H9 (cell line): ENCODE results near the gene LRP1. TPM values are rescaled to one million over a fixed set of nuclear protein-coding genes. Genes with fewer than 3 reads are reported as not detected.

Experiments used
- DNase-seq: peaks from one replicate; pipeline ENCODE4 v3.0.0-alpha.2; 2017
- H2AFZ ChIP-seq: one replicate; pipeline ENCODE4 v1.6.1; 2013; ENCODE audit warnings: mild to moderate bottlenecking, low read length, control low read depth, moderate library complexity
- H2AK5ac ChIP-seq: 2 replicates; pipeline ENCODE4 v1.6.1; 2013; ENCODE audit warnings: low read length, control low read depth, mixed read lengths; ENCODE audit not compliant: insufficient read length
- H2BK120ac ChIP-seq: one replicate; pipeline ENCODE4 v1.6.1; 2013; ENCODE audit warnings: low read depth, mild to moderate bottlenecking, low read length, control low read depth, inconsistent platforms; ENCODE audit not compliant: poor library complexity, severe bottlenecking
- H2BK12ac ChIP-seq: 2 replicates; pipeline ENCODE4 v1.6.1; 2013; ENCODE audit warnings: low read length, control low read depth, mixed read lengths, low read depth; ENCODE audit not compliant: insufficient read length
- H2BK15ac ChIP-seq: 2 replicates; pipeline ENCODE4 v1.6.1; 2013; ENCODE audit warnings: low read depth, low read length, control low read depth
- H2BK20ac ChIP-seq: one replicate; pipeline ENCODE4 v1.6.1; 2013; ENCODE audit warnings: low read depth, mild to moderate bottlenecking, low read length, control low read depth, inconsistent platforms; ENCODE audit not compliant: poor library complexity, severe bottlenecking
- H2BK5ac ChIP-seq: 2 replicates; pipeline ENCODE4 v1.6.1; 2013; ENCODE audit warnings: low read length, control low read depth, mixed read lengths; ENCODE audit not compliant: insufficient read length
- H3K14ac ChIP-seq: 2 replicates; pipeline ENCODE4 v1.6.1; 2013; ENCODE audit warnings: low read length, control low read depth; ENCODE audit not compliant: insufficient read depth
- H3K18ac ChIP-seq: 2 replicates; pipeline ENCODE4 v1.6.1; 2013; ENCODE audit warnings: low read depth, mild to moderate bottlenecking, mixed read lengths, low read length, control low read depth; ENCODE audit not compliant: insufficient read length
- H3K23ac ChIP-seq: 2 replicates; pipeline ENCODE4 v1.6.1; 2013; ENCODE audit warnings: low read length, control low read depth, mixed read lengths, low read depth; ENCODE audit not compliant: insufficient read length
- H3K23me2 ChIP-seq: 2 replicates; pipeline ENCODE4 v1.6.1; 2013; ENCODE audit warnings: low read depth, mild to moderate bottlenecking, mixed read lengths, low read length, control low read depth; ENCODE audit not compliant: insufficient read length, poor library complexity, severe bottlenecking
- H3K27ac ChIP-seq: 2 replicates; pipeline ENCODE4 v1.5.1; 2013; ENCODE audit warnings: low read length, control low read depth, mixed read lengths, low read depth; ENCODE audit not compliant: insufficient read length
- H3K27me3 ChIP-seq: 2 replicates; pipeline ENCODE4 v1.6.1; 2013; ENCODE audit warnings: low read length, control low read depth, inconsistent platforms; ENCODE audit not compliant: insufficient read depth
- H3K4ac ChIP-seq: 2 replicates; pipeline ENCODE4 v1.6.1; 2013; ENCODE audit warnings: low read depth, mild to moderate bottlenecking, control low read depth, inconsistent platforms, low read length, moderate library complexity
- H3K4me1 ChIP-seq: 2 replicates; pipeline ENCODE4 v1.6.1; 2013; ENCODE audit warnings: low read length, control low read depth, inconsistent platforms; ENCODE audit not compliant: insufficient read depth
- H3K4me2 ChIP-seq: 2 replicates; pipeline ENCODE4 v1.6.1; 2013; ENCODE audit warnings: low read length, control low read depth, mixed read lengths; ENCODE audit not compliant: insufficient read length, insufficient read depth
- H3K56ac ChIP-seq: 2 replicates; pipeline ENCODE4 v1.6.1; 2013; ENCODE audit warnings: low read depth, mild to moderate bottlenecking, mixed read lengths, low read length, control low read depth; ENCODE audit not compliant: insufficient read length
- H3K79me1 ChIP-seq: 2 replicates; pipeline ENCODE4 v1.6.1; 2013; ENCODE audit warnings: low read depth, mild to moderate bottlenecking, moderate library complexity, low read length, control low read depth, inconsistent platforms; ENCODE audit not compliant: insufficient read depth, poor library complexity, severe bottlenecking
- H3K79me2 ChIP-seq: 2 replicates; pipeline ENCODE4 v1.6.1; 2013; ENCODE audit warnings: low read length, control low read depth, inconsistent platforms; ENCODE audit not compliant: insufficient read depth
- H3K9ac ChIP-seq: 2 replicates; pipeline ENCODE4 v1.6.1; 2013; ENCODE audit warnings: low read length, control low read depth, mixed read lengths; ENCODE audit not compliant: insufficient read length; ENCODE audit errors: extremely low read depth
- H3K9me3 ChIP-seq: one replicate; pipeline ENCODE4 v1.6.1; 2013; ENCODE audit warnings: low read depth, low read length, inconsistent platforms; ENCODE audit not compliant: control insufficient read depth
- H3T11ph ChIP-seq: one replicate; pipeline ENCODE4 v1.6.1; 2013; ENCODE audit warnings: mild to moderate bottlenecking, low read length, control low read depth, inconsistent platforms
- H4K20me1 ChIP-seq: one replicate; pipeline ENCODE4 v1.6.1; 2013; ENCODE audit not compliant: control insufficient read depth, insufficient read length, insufficient read depth
- H4K5ac ChIP-seq: 2 replicates; pipeline ENCODE4 v1.6.1; 2013; ENCODE audit warnings: low read depth, mild to moderate bottlenecking, mixed read lengths, low read length, control low read depth; ENCODE audit not compliant: insufficient read length
- H4K8ac ChIP-seq: replicated peaks from 2 replicates; pipeline ENCODE4 v1.6.1; 2013; ENCODE audit warnings: low read length, control low read depth, mixed read lengths, low read depth; ENCODE audit not compliant: insufficient read length
- H4K91ac ChIP-seq: 2 replicates; pipeline ENCODE4 v1.6.1; 2013; ENCODE audit warnings: low read depth, mild to moderate bottlenecking, moderate library complexity, mixed read lengths, low read length, control low read depth; ENCODE audit not compliant: insufficient read length
- H3K27ac Mint-ChIP-seq, 3 experiments: 2 replicates in 2 of 3; 3 replicates in 1 of 3; pipeline ENCODE4 v1.8.0; 2020 to 2021; ENCODE audit warnings: mixed read lengths in 3 of 3, mild to moderate bottlenecking in 1 of 3, moderate library complexity in 1 of 3
- H3K27me3 Mint-ChIP-seq: 2 replicates; pipeline ENCODE4 v1.8.0; 2021; ENCODE audit warnings: low read depth, mild to moderate bottlenecking, moderate library complexity, mixed read lengths
- H3K36me3 Mint-ChIP-seq, 3 experiments: 2 replicates in 2 of 3; 3 replicates in 1 of 3; pipeline ENCODE4 v1.8.0; 2020 to 2021; ENCODE audit warnings: low read depth in 3 of 3, mixed read lengths in 3 of 3; ENCODE audit not compliant: insufficient read depth in 1 of 3
- H3K4me1 Mint-ChIP-seq, 2 experiments: 2 replicates each; pipeline ENCODE4 v1.8.0; 2020; ENCODE audit warnings: mixed read lengths in 2 of 2
- H3K4me3 Mint-ChIP-seq, 2 experiments: 2 replicates in 1 of 2; 3 replicates in 1 of 2; pipeline ENCODE4 v1.8.0; 2020 to 2021; ENCODE audit warnings: mild to moderate bottlenecking in 2 of 2, mixed read lengths in 2 of 2, moderate library complexity in 1 of 2
- H3K9me3 Mint-ChIP-seq, 2 experiments: 2 replicates in 1 of 2; 3 replicates in 1 of 2; pipeline ENCODE4 v1.8.0; 2020; ENCODE audit warnings: mild to moderate bottlenecking in 2 of 2, mixed read lengths in 2 of 2, moderate library complexity in 1 of 2
- CTCF ChIP-seq: fragments of 200-600 bp; sonication (generic); conservative IDR thresholded peaks from 3 replicates; pipeline ENCODE4 v1.8.0; 2021; ENCODE audit warnings: antibody characterized with exemption, mild to moderate bottlenecking
- WGBS: extraction: QIAGEN DNeasy Blood & Tissue Kit; methylation state at CpG from one replicate; pipeline ENCODE4 v1.1.7; 2013; ENCODE audit warnings: missing lambda C conversion rate, low lambda C conversion rate, mixed read lengths; ENCODE audit not compliant: insufficient read length; ENCODE audit errors: extremely low coverage; 5-methylcytosine and 5-hydroxymethylcytosine counted together
- total RNA-seq: library from RNA; stranded (reverse); gene quantifications from 2 replicates; pipeline ENCODE4 v1.2.1, GENCODE V29; 2021

LRP1 gene
- total RNA-seq, 1 experiment from 2014 or later = 115 TPM

GRCh38 chr12:57234571-57235016, 106.3 kb downstream of the LRP1 start:
- Histone ChIP-seq H3K9ac (no peak overlapping the region), H3K56ac (no peak overlapping the region), H4K8ac (no peak overlapping the region), H3K18ac (no peak overlapping the region), H3K79me1 (peaks cover 5% of the 10 kb centered on the region), H4K20me1 (peaks cover 4% of the 10 kb centered on the region), H3K4me2 (no peak overlapping the region), H2BK15ac (no peak overlapping the region), H3K4ac (no peak overlapping the region), H3K79me2 (peaks cover 5% of the 10 kb centered on the region; the same call in 1 of the 2 replicates), H3K9me3 (no peaks in the 10 kb centered on the region), H2AK5ac (no peak overlapping the region), H2BK12ac (no peak overlapping the region), H2BK120ac (no peak overlapping the region), H2BK20ac (no peak overlapping the region), H4K5ac (no peak overlapping the region), H4K91ac (no peak overlapping the region), H3K27ac (no peak overlapping the region), H3K27me3 (peaks cover 28% of the 10 kb centered on the region; the same call in 1 of the 2 replicates), H2AFZ (no peak overlapping the region), H3K23ac (no peak overlapping the region), H3T11ph (no peak overlapping the region), H3K14ac (no peak overlapping the region), H3K4me1 (no peaks in the 10 kb centered on the region; the same call in 1 of the 2 replicates), H3K23me2 (peaks cover 24% of the 10 kb centered on the region), H2BK5ac (no peak overlapping the region)
- H3K27me3 Mint-ChIP-seq = peaks cover 51% of the 10 kb centered on the region
- H3K27ac Mint-ChIP-seq = no peak overlapping the region; a peak in 1 of 7 replicates
- DNase-seq = no peak
- peaks cover 45 to 59% of the 10 kb centered on the region in 2 experiments for H3K4me1 Mint-ChIP-seq
- no peaks in the 10 kb centered on the region for H3K9me3 Mint-ChIP-seq
- no peak overlapping the region; a peak in 1 of 5 replicates for H3K4me3 Mint-ChIP-seq
- no CpG with 5 or more reads among the region's 10 CpGs for WGBS
- no peak for TF ChIP-seq CTCF
- H3K36me3 Mint-ChIP-seq = peaks cover 45 to 52% (median 47%) of the 10 kb centered on the region in 3 experiments
